SK-N-SH (cell line): Measurements from ENCODE around the gene REN. TPM values are rescaled to one million over a fixed set of nuclear protein-coding genes. Genes with fewer than 3 reads are reported as not detected.
A peak's percentile ranks its signal among the peaks of the same experiment; 100 is the strongest.

Source experiments
- CTCF ChIA-PET: fragments of 300-600, 350-600 bp; formaldehyde crosslinking; extraction: SDS; loops from one replicate; lab custom pipeline; 2021; lab: Yijun Ruan, JAX
- POLR2A ChIA-PET: fragments of 350-600 bp; sonication (Branson Sonifier 250); formaldehyde crosslinking; extraction: SDS; loops from one replicate; lab custom pipeline; 2020; ENCODE audit warnings: antibody characterized with exemption, inconsistent platforms; lab: Yijun Ruan, JAX
- DNase-seq: peaks from one replicate; pipeline ENCODE4 v3.0.0; 2012
- H2AFZ ChIP-seq: fragments of 200-600 bp; sonication (generic); 2 replicates; pipeline ENCODE4 v1.8.1; 2016; ENCODE audit warnings: antibody characterized with exemption, mild to moderate bottlenecking, low read depth
- H3F3A ChIP-seq: fragments of 200-600 bp; sonication (generic); replicated peaks from 2 replicates; pipeline ENCODE3; 2016; ENCODE audit warnings: antibody characterized with exemption, mild to moderate bottlenecking; ENCODE audit not compliant: insufficient read depth
- H3K27ac ChIP-seq, 2 experiments: fragments of 200-500 bp in 1 of 2; fragments of 200-600 bp in 1 of 2; sonication (Bioruptor generic) in 1 of 2; sonication (generic), shearing (Covaris generic) in 1 of 2; 2 replicates each; pipeline versions ENCODE4 v1.5.1 to v1.6.1; 2014 to 2016; ENCODE audit warnings: low read depth in 2 of 2, inconsistent platforms in 1 of 2, low read length in 1 of 2, mild to moderate bottlenecking in 1 of 2, mixed read lengths in 1 of 2
- H3K27me3 ChIP-seq: fragments of 200-600 bp; sonication (generic), shearing (Covaris generic); 2 replicates; pipeline ENCODE4 v1.6.1; 2016; ENCODE audit warnings: mixed run types; ENCODE audit not compliant: insufficient read depth
- H3K36me3 ChIP-seq, 2 experiments: fragments of 200-500 bp in 1 of 2; fragments of 200-600 bp in 1 of 2; sonication (Bioruptor generic) in 1 of 2; sonication (generic) in 1 of 2; replicated peaks in 1 of 2; 2 replicates each; pipeline versions ENCODE3 to v1.5.1; 2014 to 2016; ENCODE audit warnings: low read length in 1 of 2, mild to moderate bottlenecking in 1 of 2; ENCODE audit not compliant: insufficient read depth in 2 of 2, control insufficient read depth in 1 of 2
- H3K4me1 ChIP-seq, 2 experiments: fragments of 200-500 bp in 1 of 2; fragments of 200-600 bp in 1 of 2; sonication (Bioruptor generic) in 1 of 2; sonication (generic), shearing (Covaris generic) in 1 of 2; 2 replicates each; pipeline versions ENCODE4 v1.5.1 to v1.6.1; 2014 to 2016; ENCODE audit warnings: low read depth in 1 of 2, low read length in 1 of 2, mixed run types in 1 of 2; ENCODE audit not compliant: insufficient read depth in 2 of 2, control insufficient read depth in 1 of 2
- H3K4me2 ChIP-seq: fragments of 200-600 bp; sonication (generic), shearing (Covaris generic); 2 replicates; pipeline ENCODE4 v1.6.1; 2017; ENCODE audit warnings: mixed run types
- H3K4me3 ChIP-seq, 2 experiments: fragments of 200-500 bp in 1 of 2; fragments of 200-600 bp in 1 of 2; sonication (Bioruptor generic) in 1 of 2; sonication (generic), shearing (Covaris generic) in 1 of 2; 2 replicates each; pipeline versions ENCODE4 v1.5.1 to v1.8.1; 2014 to 2016; ENCODE audit warnings: low read depth in 2 of 2, inconsistent platforms in 1 of 2, low read length in 1 of 2, mild to moderate bottlenecking in 1 of 2, mixed read lengths in 1 of 2, moderate library complexity in 1 of 2
- H3K79me2 ChIP-seq: fragments of 200-600 bp; sonication (generic); 2 replicates; pipeline ENCODE4 v1.8.1; 2017; ENCODE audit warnings: mild to moderate bottlenecking; ENCODE audit not compliant: insufficient read depth
- H3K9ac ChIP-seq: fragments of 200-600 bp; sonication (generic); 2 replicates; pipeline ENCODE4 v1.6.1; 2017; ENCODE audit warnings: mixed run types
- H3K9me2 ChIP-seq: fragments of 200-600 bp; sonication (generic); 2 replicates; pipeline ENCODE4 v1.6.1; 2017; ENCODE audit warnings: mixed run types
- H3K9me3 ChIP-seq: fragments of 200-600 bp; sonication (generic); 2 replicates; pipeline ENCODE4 v1.6.1; 2017; ENCODE audit warnings: mixed run types, mild to moderate bottlenecking, moderate library complexity
- H4K20me1 ChIP-seq: fragments of 200-600 bp; sonication (generic); 2 replicates; pipeline ENCODE4 v1.6.1; 2017; ENCODE audit warnings: mild to moderate bottlenecking, mixed run types; ENCODE audit not compliant: insufficient read depth
- FOSL2 ChIP-seq: IDR thresholded peaks from 2 replicates; pipeline ENCODE4 v1.4.0; 2012; ENCODE audit warnings: low read depth, mild to moderate bottlenecking, moderate library complexity, borderline replicate concordance
- FOXM1 ChIP-seq: IDR thresholded peaks from 2 replicates; pipeline ENCODE4 v1.4.0; 2012; ENCODE audit warnings: low read depth, mild to moderate bottlenecking
- MAX ChIP-seq: IDR thresholded peaks from 2 replicates; pipeline ENCODE4 v1.4.0; 2012; ENCODE audit warnings: low read depth
- NRF1 ChIP-seq: IDR thresholded peaks from 2 replicates; pipeline ENCODE4 v1.6.1; 2012; ENCODE audit warnings: low read depth, mild to moderate bottlenecking, low read length
- POLR2AphosphoS5 ChIP-seq: IDR thresholded peaks from 2 replicates; pipeline ENCODE4 v1.6.1; 2012; ENCODE audit warnings: low read depth, low read length
- REST ChIP-seq: IDR thresholded peaks from 2 replicates; pipeline ENCODE4 v1.6.1; 2012; ENCODE audit warnings: mild to moderate bottlenecking, low read depth, low read length, moderate library complexity
- RXRA ChIP-seq: IDR thresholded peaks from 2 replicates; pipeline ENCODE4 v1.4.0; 2012; ENCODE audit warnings: low read depth, mild to moderate bottlenecking, borderline replicate concordance
- TAF1 ChIP-seq: IDR thresholded peaks from 2 replicates; pipeline ENCODE4 v1.6.1; 2012; ENCODE audit warnings: low read depth, mild to moderate bottlenecking, low read length, moderate library complexity, borderline replicate concordance
- USF2 ChIP-seq: fragments of 150-350 bp; IDR thresholded peaks from 2 replicates; pipeline ENCODE4 v1.6.1; 2017; ENCODE audit warnings: antibody characterized with exemption, low read length, low read depth, borderline replicate concordance
- WGBS: methylation state at CpG from one replicate; pipeline ENCODE4 v1.1.6; 2017; ENCODE audit warnings: low lambda C conversion rate; 5-methylcytosine and 5-hydroxymethylcytosine counted together
- polyA plus RNA-seq, 3 experiments: library from polyadenylated mRNA; depleted of rRNA; stranded (reverse); fragments of >200 nt; gene quantifications; 2 replicates each; pipeline ENCODE4 v1.2.3, GENCODE V29; 2012
- TF ChIP-seq, protein P1 (sequence below): fragments of 150-350 bp; IDR thresholded peaks from 2 replicates; pipeline ENCODE4 v1.6.1; 2016; ENCODE audit warnings: mild to moderate bottlenecking, low read depth, low read length
- TF ChIP-seq, protein P2 (sequence below): IDR thresholded peaks from 2 replicates; pipeline ENCODE4; 2012

REN gene
- polyA plus RNA-seq, 1 of the 3 experiments (the other 2 are of a cell fraction): not detected

DNA sequence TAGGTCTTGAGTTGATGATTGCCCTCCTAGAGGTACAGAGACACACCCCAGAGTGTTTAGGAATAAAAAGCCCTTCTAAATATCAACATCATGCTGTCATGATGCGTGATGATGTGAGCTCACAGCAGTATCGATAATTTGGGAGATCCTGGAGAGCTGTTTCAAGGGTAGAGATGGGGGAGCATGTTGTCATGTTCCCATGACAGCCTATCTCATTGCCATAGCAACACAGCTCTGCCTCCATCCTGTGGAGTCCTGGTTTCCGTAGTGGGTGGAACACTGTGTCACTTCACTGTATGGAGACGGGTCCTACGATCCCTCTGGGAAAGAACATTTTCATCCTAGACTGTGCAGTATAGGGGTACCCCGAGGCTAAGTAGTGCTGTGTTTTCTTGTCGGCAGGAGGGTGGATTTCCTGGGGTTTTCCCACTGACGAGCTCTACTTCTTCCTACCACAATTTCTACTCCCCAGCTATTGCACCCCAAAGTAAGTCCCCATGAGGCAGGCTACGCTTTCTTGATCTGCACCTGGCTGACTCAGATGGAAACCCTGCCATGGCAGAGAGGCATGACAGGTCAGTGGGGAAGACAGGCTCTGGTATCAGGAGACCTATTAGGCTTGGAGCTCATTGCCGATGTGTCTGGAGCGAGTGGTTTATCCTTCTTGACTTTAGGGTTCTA is 23.0 kb upstream of the REN start:
- POLR2A ChIA-PET: no interaction called here
- Histone ChIP-seq H3K9ac (no peak overlapping the region), H4K20me1 (no peaks in the 10 kb centered on the region), H3K79me2 (no peaks in the 10 kb centered on the region), H3K27me3 (no peaks in the 10 kb centered on the region; the same call in 1 of the 2 replicates), H3K4me3 (no peak overlapping the region), H3K9me2 (no peaks in the 10 kb centered on the region), H3K4me2 (no peak overlapping the region), H3K9me3 (no peaks in the 10 kb centered on the region), H2AFZ (no peak overlapping the region), H3F3A (no peaks in the 10 kb centered on the region), H3K36me3 (no peaks in the 10 kb centered on the region), H3K27ac (no peak overlapping the region), H3K4me1 (no peaks in the 10 kb centered on the region; a peak in 2 of 4 replicates)
- CTCF ChIA-PET: interaction anchor here (1.0 to 5.1 kb wide), 7 partner anchors 10 to 210 kb away, joined by 3 to 35 read pairs (median 4); partner anchors contain the start of genes GOLT1A and REN
- 65% methylated on average over 11 of the region's 11 CpGs for WGBS
- TF ChIP-seq, protein P1, sequence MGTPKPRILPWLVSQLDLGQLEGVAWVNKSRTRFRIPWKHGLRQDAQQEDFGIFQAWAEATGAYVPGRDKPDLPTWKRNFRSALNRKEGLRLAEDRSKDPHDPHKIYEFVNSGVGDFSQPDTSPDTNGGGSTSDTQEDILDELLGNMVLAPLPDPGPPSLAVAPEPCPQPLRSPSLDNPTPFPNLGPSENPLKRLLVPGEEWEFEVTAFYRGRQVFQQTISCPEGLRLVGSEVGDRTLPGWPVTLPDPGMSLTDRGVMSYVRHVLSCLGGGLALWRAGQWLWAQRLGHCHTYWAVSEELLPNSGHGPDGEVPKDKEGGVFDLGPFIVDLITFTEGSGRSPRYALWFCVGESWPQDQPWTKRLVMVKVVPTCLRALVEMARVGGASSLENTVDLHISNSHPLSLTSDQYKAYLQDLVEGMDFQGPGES: no peak
- TF ChIP-seq, protein P2, sequence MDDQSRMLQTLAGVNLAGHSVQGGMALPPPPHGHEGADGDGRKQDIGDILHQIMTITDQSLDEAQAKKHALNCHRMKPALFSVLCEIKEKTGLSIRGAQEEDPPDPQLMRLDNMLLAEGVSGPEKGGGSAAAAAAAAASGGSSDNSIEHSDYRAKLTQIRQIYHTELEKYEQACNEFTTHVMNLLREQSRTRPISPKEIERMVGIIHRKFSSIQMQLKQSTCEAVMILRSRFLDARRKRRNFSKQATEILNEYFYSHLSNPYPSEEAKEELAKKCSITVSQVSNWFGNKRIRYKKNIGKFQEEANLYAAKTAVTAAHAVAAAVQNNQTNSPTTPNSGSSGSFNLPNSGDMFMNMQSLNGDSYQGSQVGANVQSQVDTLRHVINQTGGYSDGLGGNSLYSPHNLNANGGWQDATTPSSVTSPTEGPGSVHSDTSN: no peak
- TF ChIP-seq NRF1: no peak
- no peak for TF ChIP-seq FOSL2
- TF ChIP-seq USF2: no peak
- no peak for TF ChIP-seq REST
- TF ChIP-seq RXRA: no peak
- no peak for TF ChIP-seq POLR2AphosphoS5
- no peak for TF ChIP-seq MAX
- no peak for TF ChIP-seq FOXM1
- no peak for TF ChIP-seq TAF1
- peak; percentile 67 for DNase-seq
